Keratinocyte (primary cell): Measurements from ENCODE around the gene PPFIBP2. TPM values are rescaled to one million over a fixed set of nuclear protein-coding genes. Genes with fewer than 3 reads are reported as not detected.

ENCODE experiments used
- DNase-seq: peaks from one replicate; pipeline ENCODE4 v3.0.0-alpha.2; 2011; ENCODE audit warnings: low read depth, missing footprints, low spot score
- FAIRE-seq: peaks from 2 replicates; lab custom pipeline; 2011; peaks lifted over from hg19 to GRCh38; lab: Jason Lieb, UNC
- H2AFZ ChIP-seq: 2 replicates; pipeline ENCODE4 v1.6.0; 2012; ENCODE audit warnings: low read length, control low read depth, inconsistent platforms; ENCODE audit not compliant: control insufficient read depth
- H3K27ac ChIP-seq: 2 replicates; pipeline ENCODE4 v1.5.1; 2011; ENCODE audit warnings: low read length; ENCODE audit not compliant: control insufficient read depth, insufficient read depth
- H3K27me3 ChIP-seq: 3 replicates; pipeline ENCODE4 v1.6.0; 2011; ENCODE audit warnings: low read length; ENCODE audit not compliant: control insufficient read depth, insufficient read depth; ENCODE audit errors: extremely low read depth
- H3K36me3 ChIP-seq, 2 experiments: 2 replicates in 1 of 2; 3 replicates in 1 of 2; pipeline ENCODE4 v1.5.1; 2011; ENCODE audit warnings: low read length in 2 of 2, mild to moderate bottlenecking in 1 of 2; ENCODE audit not compliant: control insufficient read depth in 2 of 2, insufficient read depth in 2 of 2; ENCODE audit errors: extremely low read depth in 1 of 2
- H3K4me1 ChIP-seq: 3 replicates; pipeline ENCODE4 v1.5.1; 2011; ENCODE audit warnings: low read length; ENCODE audit not compliant: control insufficient read depth, insufficient read depth; ENCODE audit errors: extremely low read depth
- H3K4me2 ChIP-seq: 3 replicates; pipeline ENCODE4 v1.6.0; 2011; ENCODE audit warnings: low read depth, low read length; ENCODE audit not compliant: control insufficient read depth, insufficient read depth; ENCODE audit errors: extremely low read depth
- H3K4me3 ChIP-seq, 3 experiments: fragments of 200-600 bp in 1 of 3; sonication (generic) in 1 of 3; 2 replicates in 2 of 3; 3 replicates in 1 of 3; pipeline ENCODE4 v1.5.1; 2011 to 2016; ENCODE audit warnings: low read length in 3 of 3, mild to moderate bottlenecking in 3 of 3, control low read depth in 2 of 3, inconsistent platforms in 1 of 3, low read depth in 1 of 3, mixed read lengths in 1 of 3, mixed run types in 1 of 3, moderate library complexity in 1 of 3; ENCODE audit not compliant: control insufficient read depth in 2 of 3, insufficient read depth in 2 of 3; ENCODE audit errors: extremely low read depth in 1 of 3
- H3K79me2 ChIP-seq: 2 replicates; pipeline ENCODE4 v1.6.0; 2012; ENCODE audit warnings: low read length; ENCODE audit not compliant: control insufficient read depth, insufficient read depth
- H3K9ac ChIP-seq: 3 replicates; pipeline ENCODE4 v1.6.0; 2011; ENCODE audit warnings: low read length; ENCODE audit not compliant: control insufficient read depth, insufficient read depth; ENCODE audit errors: extremely low read depth
- H3K9me1 ChIP-seq: 3 replicates; pipeline ENCODE4 v1.6.0; 2011; ENCODE audit warnings: low read length; ENCODE audit not compliant: control insufficient read depth, insufficient read depth; ENCODE audit errors: extremely low read depth
- H3K9me3 ChIP-seq: 2 replicates; pipeline ENCODE4 v1.5.1; 2012; ENCODE audit warnings: low read depth, low read length; ENCODE audit not compliant: control insufficient read depth
- H4K20me1 ChIP-seq: 3 replicates; pipeline ENCODE4 v1.6.0; 2011; ENCODE audit warnings: low read length; ENCODE audit not compliant: control insufficient read depth, insufficient read depth; ENCODE audit errors: extremely low read depth
- EZH2 ChIP-seq: IDR thresholded peaks from one replicate; pipeline ENCODE4 v1.6.1; 2012; ENCODE audit warnings: inconsistent platforms, mild to moderate bottlenecking, low read length, moderate library complexity
- dilution Hi-C: fragments of 300-500 bp; cut with MboI; formaldehyde crosslinking; loops from one replicate; pipeline ENCODE4 v1.7.0; 2020; ENCODE audit warnings: low sequenced_read_pairs; ENCODE audit not compliant: extremely low pct_ligation_motif_present
- polyA plus RNA-seq, 5 experiments: library from polyadenylated mRNA; depleted of rRNA in 3 of 5; stranded (reverse) in 3 of 5; stranded (forward) in 1 of 5; unstranded in 1 of 5; fragments of >200 nt; gene quantifications; 1 replicate in 1 of 5; 2 replicates in 3 of 5; 3 replicates in 1 of 5; pipeline versions ENCODE4 v1.2.1 to v1.2.3, GENCODE V29; 2011 to 2012; ENCODE audit warnings: missing spikeins in 2 of 5, low read depth in 1 of 5, low replicate concordance in 1 of 5
- TF ChIP-seq, protein P1 (sequence below), 3 experiments: IDR thresholded peaks in 1 of 3; conservative IDR thresholded peaks in 1 of 3; optimal IDR thresholded peaks in 1 of 3; 2 replicates in 2 of 3; 3 replicates in 1 of 3; pipeline versions ENCODE3 to v1.5.1; 2011; ENCODE audit warnings: low read length in 3 of 3, mild to moderate bottlenecking in 3 of 3, moderate library complexity in 2 of 3, control low read depth in 1 of 3, inconsistent platforms in 1 of 3; ENCODE audit not compliant: insufficient read depth in 2 of 3; ENCODE audit errors: extremely low read depth in 1 of 3

The PPFIBP2 gene
- polyA plus RNA-seq, 1 donor (not counting 4 experiments of a cell fraction or from before 2014, with no cell fraction given): 11.0 TPM

DNA sequence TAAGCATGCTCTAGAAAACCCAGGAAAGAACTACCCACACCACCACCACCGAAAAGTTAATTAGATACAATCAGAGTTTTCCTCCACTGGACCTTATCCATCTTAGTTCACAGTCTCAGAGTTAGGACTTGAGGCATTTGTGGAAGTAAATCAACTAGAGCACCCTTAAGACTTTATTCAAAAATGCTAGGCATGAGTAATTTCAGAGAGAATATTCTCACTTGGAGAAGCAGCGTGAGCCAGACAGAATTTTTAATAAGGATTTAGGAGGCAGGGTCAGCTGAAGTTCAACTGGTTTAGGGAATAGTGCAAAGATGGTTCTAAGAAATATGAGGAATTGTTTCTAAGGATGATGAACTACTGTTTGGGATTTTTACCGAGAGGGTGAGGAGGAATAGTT is 29.7 kb upstream of the PPFIBP2 start:
- Histone ChIP-seq H3K4me3 (no peak overlapping the region), H3K79me2 (no peaks in the 10 kb centered on the region), H3K27ac (no peak overlapping the region), H4K20me1 (no peaks in the 10 kb centered on the region), H3K9me3 (no peaks in the 10 kb centered on the region), H3K9ac (no peak overlapping the region), H3K27me3 (no peaks in the 10 kb centered on the region), H3K36me3 (no peaks in the 10 kb centered on the region), H3K4me1 (no peaks in the 10 kb centered on the region), H3K4me2 (no peak overlapping the region), H3K9me1 (no peaks in the 10 kb centered on the region), H2AFZ (no peak overlapping the region)
- DNase-seq: no peak
- FAIRE-seq: no peak
- dilution Hi-C loops: no loop called here
- TF ChIP-seq EZH2: no peak
- TF ChIP-seq, protein P1, sequence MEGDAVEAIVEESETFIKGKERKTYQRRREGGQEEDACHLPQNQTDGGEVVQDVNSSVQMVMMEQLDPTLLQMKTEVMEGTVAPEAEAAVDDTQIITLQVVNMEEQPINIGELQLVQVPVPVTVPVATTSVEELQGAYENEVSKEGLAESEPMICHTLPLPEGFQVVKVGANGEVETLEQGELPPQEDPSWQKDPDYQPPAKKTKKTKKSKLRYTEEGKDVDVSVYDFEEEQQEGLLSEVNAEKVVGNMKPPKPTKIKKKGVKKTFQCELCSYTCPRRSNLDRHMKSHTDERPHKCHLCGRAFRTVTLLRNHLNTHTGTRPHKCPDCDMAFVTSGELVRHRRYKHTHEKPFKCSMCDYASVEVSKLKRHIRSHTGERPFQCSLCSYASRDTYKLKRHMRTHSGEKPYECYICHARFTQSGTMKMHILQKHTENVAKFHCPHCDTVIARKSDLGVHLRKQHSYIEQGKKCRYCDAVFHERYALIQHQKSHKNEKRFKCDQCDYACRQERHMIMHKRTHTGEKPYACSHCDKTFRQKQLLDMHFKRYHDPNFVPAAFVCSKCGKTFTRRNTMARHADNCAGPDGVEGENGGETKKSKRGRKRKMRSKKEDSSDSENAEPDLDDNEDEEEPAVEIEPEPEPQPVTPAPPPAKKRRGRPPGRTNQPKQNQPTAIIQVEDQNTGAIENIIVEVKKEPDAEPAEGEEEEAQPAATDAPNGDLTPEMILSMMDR (optimal IDR thresholded peaks at IDR 0.05 in 1 of 3, IDR thresholded peaks at IDR 0.05 in 1 of 3, conservative IDR thresholded peaks at IDR 0.05 in 1 of 3; ENCODE audit: extremely low read depth in 1 of 3, insufficient read depth in 2 of 3, low read length in 3 of 3): no peak

DNA sequence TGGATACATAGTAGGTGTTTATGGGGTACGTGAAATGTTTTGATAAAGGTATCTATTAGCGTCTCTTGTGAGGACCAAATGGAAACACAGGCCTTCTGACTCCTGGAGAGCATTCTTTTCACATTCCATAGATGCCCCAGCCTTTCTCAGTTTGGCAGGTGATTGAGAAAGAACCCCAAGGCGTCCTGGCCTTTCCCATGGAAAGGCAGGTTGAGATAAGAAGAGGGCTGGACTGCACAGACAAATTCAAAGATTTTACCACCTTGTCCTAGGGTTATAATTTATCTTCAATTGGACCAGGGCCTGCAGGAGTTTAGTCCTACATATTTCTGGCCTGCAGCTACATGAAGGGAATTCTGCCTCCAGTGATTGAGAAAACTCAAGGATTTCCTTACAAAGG is 29.2 kb upstream of the PPFIBP2 start:
- H3K4me3 ChIP-seq: no peak overlapping the region

More for the DNA sequence above, 29.2 kb upstream of the PPFIBP2 start:
- TF ChIP-seq, protein P1 (optimal IDR thresholded peaks at IDR 0.05 in 1 of 3, IDR thresholded peaks at IDR 0.05 in 1 of 3, conservative IDR thresholded peaks at IDR 0.05 in 1 of 3; ENCODE audit: extremely low read depth in 1 of 3, insufficient read depth in 2 of 3, low read length in 3 of 3): no peak
- TF ChIP-seq EZH2: no peak
- Histone ChIP-seq H3K27me3 (no peaks in the 10 kb centered on the region), H3K9me3 (no peaks in the 10 kb centered on the region), H3K36me3 (no peaks in the 10 kb centered on the region), H3K4me2 (no peak overlapping the region), H3K9ac (no peak overlapping the region), H4K20me1 (no peaks in the 10 kb centered on the region), H2AFZ (no peak overlapping the region), H3K27ac (no peak overlapping the region), H3K4me1 (no peaks in the 10 kb centered on the region), H3K79me2 (no peaks in the 10 kb centered on the region), H3K9me1 (no peaks in the 10 kb centered on the region)
- no peak for FAIRE-seq
- no peak for DNase-seq
- dilution Hi-C loops: no loop called here
